D721Med (cell line): ENCODE results near the gene UBR1.

Experiments used
- DNase-seq: peaks from one replicate; pipeline ENCODE4 v3.0.0; 2011; ENCODE audit warnings: low spot score; ENCODE audit not compliant: insufficient read length
- FAIRE-seq: peaks from 2 replicates; lab custom pipeline; 2011; peaks lifted over from hg19 to GRCh38; lab: Jason Lieb, UNC
- CTCF ChIP-seq: IDR thresholded peaks from 2 replicates; pipeline ENCODE4 v1.5.1; 2012; ENCODE audit warnings: mild to moderate bottlenecking, control low read depth; ENCODE audit not compliant: insufficient read depth; ENCODE audit errors: missing control alignments

The UBR1 gene

GRCh38 chr15:43099105-43099845 is 6.6 kb downstream of the UBR1 start:
- FAIRE-seq (no peak), DNase-seq (no peak)
- TF ChIP-seq CTCF = no peak

GRCh38 chr15:43096411-43096810 is 9.4 kb downstream of the UBR1 start:
- TF ChIP-seq CTCF = no peak
- FAIRE-seq (no peak), DNase-seq (no peak)

GRCh38 chr15:43095708-43096347 is 10.0 kb downstream of the UBR1 start:
- DNase-seq = no peak
- FAIRE-seq = no peak
- TF ChIP-seq CTCF = no peak

GRCh38 chr15:43095243-43095642 is 10.6 kb downstream of the UBR1 start:
- no peak for TF ChIP-seq CTCF
- DNase-seq (no peak), FAIRE-seq (no peak)

GRCh38 chr15:43094416-43095030 is 11.3 kb downstream of the UBR1 start:
- DNase-seq (no peak), FAIRE-seq (no peak)
- TF ChIP-seq CTCF = no peak

- FAIRE-seq (no peak), DNase-seq (no peak)
- no peak for TF ChIP-seq CTCF
Observed at GRCh38 chr15:43093026-43093425, 12.8 kb downstream of the UBR1 start.
